ENCODE data around the gene RPS10.
"Not testable (repeated sequence)": the region's sequence is repeated elsewhere in the genome, so short reads cannot be mapped to it uniquely, and the experiment has no call there.

The RPS10 gene

DNA sequence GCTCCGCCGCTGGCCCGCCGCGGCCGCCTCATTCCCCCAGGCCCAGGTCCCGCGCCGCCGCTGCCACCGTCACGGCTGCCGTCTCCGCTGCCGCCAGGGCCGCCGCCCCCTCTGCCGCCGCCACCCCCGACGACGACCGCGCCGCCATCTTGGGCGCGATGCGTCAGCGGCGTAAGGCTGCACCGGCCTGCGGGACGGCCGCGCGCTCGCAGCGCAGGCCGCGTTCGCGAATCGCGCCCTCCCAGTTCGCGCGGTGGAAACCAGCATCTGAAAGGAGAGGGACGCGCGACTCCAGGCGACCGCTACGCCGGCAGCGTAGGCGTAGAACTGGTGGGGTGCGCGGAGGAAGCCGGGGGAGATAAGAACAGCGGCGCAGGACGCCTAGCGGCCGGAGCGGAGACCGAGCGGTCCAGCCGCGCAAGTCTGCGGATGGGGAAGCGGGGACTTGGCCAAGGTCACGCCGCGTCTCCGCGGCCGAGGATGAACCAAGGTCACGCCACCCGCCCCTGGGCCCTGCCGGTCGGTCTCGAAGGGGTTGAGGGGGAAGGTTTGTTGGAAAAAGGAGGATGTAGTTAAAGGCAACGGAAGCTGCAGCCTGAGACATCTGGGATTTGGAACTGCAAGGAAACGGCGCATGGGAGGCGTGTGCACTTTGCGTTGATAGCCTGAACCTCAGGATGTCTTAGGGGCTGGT is 33.2 kb downstream of the RPS10 start, which contains the start of gene NUDT3:
TSS of gene NUDT3 (minus strand) at position 173 of the 694 bp plus-strand sequence. CDS start 307 bp downstream, outside the sequence.
- peak; percentile 94 for DNase-seq (ENCODE audit: low spot score)

DNA sequence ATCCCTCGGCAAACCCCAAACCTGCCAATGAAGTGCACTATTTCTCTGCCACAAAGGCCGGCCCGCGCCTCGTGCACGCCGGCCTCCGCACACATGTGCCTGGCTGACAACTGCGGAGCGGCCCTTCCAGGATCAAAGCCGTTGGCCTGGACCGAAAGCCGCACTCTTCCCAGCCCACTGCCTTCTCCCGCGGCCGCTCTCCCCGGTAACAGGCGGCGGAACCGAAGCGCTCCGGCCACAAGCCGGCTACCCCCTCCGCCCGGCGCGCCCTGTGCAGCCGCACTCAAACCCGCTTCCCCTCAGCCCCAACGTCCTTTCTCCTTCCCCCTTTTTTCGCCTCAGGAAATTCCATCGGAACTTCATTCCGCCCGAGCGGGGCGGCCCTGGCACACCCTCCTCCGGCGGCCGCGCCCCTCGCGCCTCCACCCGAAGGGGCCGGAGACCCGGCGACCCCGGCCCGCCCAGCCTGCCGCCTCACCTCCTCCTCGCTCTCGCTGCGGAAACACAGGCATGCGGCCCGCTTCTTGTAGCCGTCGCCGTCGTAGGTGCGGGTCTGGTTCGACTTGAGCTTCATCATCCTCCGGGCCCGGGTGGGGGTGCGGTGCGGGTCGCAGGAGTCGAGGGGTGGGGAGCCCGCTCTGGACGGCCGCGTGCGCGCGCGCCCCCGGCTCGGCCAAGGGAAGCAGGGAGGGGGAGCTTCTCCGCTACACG is 33.9 kb downstream of the RPS10 start:
- peak; percentile 42 for DNase-seq (ENCODE audit: low spot score)

DNA sequence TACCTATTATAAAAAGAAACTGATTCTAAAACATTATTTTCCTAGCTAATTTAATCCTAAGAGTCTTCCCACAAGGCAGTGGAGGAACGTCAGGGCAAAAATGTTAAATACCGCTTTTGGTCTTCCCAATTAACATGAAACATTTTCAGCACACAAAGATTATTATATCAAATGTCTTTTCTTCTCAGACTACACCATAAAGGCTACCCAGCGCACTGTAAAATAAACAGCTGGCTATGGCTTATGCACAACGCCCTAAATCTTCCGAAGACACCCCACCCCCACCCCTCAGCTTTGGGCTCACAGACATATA is 34.4 kb downstream of the RPS10 start:
- DNase-seq (ENCODE audit: low spot score), result peak; percentile 33

DNA sequence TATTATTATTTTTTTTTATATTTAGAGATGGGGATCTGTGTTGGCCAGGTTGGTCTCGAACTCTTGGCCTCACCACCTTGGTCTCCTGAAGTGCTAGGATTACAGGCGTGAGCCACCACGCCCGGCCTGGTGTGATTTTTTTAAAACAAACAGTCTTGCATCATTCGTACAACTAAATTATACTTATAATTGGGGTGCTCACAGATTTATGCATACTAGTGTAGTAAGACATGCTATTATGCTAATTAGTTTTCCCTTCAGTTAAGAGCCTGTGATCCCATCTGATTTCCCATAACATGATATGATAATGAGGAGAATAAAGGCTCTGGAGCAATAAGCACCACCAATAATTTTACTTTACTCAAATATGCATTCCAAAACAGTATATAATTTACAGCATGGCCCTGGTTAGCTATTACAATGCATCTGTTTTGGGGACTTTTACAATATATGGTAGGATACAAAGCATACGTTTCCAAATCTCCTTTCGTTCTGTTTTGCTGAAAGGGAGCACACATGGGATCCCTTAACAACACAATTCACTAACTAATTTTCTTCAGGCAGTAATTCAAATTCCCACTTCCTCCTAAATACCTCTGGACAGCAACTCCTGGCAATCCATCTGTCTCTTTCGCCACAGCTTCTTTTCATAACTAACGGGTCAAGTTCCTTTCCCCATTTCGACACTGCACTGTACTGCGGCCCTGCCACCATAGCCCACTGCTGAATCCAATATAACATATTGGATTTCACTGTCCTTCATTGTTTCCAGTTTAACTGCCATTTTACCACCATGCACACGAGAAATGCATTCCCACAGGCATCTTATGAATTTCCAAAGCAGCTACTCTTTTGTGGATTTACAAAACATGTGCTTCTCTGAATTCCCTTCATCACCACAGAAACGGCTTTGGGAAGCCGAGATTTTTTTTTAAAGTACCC is 35.1 kb downstream of the RPS10 start:
- DNase-seq (ENCODE audit: low spot score), result peak; percentile 33

DNA sequence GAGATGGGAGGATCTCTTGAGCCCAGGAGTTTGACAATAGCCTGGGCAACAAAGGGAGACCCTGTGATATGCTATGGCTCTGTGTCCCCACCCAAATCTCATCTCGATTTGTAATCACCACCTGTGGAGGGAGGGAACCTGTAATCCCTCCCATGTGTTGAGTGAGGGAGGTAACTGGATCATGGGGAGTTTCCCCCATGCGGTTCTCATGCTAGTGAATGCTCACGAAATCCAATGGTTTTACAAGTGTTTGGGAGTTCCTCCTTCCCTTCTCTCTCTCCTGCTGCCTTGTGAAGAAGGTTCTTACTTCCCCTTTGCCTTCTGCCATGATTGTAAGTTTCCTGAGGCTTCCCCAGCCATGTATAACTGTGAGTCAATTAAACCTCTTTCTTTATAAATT is 36.8 kb downstream of the RPS10 start:
- no peak for DNase-seq (ENCODE audit: low spot score)

DNA sequence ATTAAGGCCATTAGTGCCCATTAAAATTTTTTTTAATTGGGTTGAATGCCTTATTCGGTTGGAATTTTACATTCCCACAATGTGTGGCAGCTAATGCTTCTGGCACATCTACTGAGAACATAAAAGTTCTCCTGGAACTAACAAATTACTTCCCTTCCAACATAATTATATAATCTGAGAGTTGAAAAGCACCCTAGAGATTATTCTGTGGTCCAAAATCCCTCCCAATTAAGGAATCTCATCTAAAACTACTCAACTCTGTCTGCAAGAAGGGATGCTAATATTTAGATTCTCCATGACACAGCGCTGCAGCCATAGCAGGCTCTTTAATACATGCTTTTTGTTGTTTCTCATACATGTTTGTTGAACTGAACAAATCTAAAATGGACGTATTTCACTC is 37.4 kb downstream of the RPS10 start:
- DNase-seq (ENCODE audit: low spot score), result no peak

DNA sequence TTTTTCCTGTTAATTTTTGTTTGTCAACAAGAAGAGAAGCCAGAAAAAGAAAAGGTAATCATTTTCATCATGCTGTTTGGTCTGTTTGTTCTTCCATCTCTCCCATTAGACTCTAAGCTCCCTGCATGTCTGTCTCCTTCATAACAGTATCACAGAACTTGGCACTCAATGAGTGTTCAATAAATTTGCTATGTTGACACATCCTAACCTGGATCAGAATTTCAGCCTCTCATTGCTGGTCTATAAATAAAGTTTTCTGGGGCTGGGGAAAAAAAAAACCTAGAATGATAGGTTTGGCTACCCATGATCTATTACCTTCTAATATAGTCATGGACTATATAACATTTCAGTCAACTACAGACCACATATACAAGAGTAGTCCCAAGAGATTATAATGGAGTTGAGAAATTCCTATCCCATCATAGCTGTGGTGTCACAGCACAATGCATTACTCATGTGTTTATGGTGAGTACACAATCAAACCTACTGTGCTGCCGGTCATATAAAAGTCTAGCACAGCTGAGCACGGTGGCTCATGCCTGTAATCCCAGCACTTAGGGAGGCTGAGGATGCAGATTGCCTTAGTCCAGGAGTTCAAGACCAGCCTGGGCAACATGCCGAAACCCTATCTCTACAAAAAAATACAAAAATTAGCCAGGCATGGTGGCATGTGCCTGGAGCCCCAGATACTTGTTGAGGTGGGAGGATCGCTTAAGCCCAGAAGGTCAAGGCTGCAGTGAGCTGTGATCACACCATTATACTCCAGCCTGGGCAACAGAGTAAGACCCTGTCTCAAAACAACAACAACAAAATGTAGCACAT is 39.3 kb downstream of the RPS10 start:
- peak; percentile 56 for DNase-seq (ENCODE audit: low spot score)

DNA sequence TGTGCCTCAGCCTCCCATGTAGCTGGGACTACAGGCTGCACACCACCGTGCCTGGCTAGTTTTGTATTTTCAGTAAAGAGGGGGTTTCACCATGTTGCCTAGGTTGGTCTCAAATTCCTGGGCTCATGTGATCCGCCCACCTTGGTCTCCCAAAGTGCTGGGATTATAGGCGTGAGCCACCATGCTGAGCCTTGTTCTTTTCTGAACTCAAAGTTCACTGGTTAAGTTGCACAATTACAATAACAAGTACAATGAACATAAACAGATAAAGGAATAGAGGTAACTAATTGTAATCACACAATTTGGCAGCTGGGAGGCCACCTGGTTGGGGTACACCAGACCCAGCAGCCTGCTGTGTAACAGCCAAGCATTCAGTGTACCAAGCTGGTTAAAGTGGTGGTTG is 40.1 kb downstream of the RPS10 start:
- DNase-seq (ENCODE audit: low spot score), result no peak

DNA sequence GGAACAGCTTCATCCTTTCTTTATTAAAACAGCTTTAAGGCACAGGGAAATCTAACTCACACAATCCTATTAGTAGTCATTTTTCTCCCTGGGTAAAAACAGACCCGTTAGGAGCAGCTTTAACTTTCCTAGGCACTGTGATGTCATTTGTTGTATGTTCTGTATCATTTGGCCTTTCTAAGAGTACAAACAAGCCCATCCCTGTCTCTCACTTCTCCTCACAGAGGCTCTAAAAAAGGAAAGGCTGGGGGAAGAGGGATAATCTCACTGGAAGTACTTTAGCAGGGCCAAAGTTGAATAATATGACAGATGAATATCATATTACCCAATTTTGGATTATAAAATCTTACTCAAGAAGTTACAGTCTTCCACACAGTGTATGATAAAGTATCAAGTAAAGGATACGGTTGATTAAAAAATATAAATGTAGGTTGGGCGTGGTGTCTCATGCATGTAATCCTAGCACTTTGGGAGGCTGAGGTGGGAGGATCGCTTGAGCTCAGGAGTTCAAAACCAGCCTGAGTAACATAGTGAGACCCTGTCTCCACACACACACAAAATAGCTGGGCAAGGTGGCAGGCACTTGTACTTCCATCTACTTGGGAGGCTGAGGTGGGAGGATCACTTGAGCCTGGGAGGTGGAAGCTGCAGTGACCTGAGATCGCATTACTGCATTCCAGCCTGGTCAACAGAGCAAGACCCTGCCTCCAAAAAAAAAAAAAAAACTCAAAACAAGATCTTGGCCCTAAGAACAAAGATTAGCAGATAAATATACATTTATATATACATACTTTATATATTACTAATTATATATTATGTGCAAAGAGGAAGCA is 41.3 kb downstream of the RPS10 start:
- no peak for DNase-seq (ENCODE audit: low spot score)

DNA sequence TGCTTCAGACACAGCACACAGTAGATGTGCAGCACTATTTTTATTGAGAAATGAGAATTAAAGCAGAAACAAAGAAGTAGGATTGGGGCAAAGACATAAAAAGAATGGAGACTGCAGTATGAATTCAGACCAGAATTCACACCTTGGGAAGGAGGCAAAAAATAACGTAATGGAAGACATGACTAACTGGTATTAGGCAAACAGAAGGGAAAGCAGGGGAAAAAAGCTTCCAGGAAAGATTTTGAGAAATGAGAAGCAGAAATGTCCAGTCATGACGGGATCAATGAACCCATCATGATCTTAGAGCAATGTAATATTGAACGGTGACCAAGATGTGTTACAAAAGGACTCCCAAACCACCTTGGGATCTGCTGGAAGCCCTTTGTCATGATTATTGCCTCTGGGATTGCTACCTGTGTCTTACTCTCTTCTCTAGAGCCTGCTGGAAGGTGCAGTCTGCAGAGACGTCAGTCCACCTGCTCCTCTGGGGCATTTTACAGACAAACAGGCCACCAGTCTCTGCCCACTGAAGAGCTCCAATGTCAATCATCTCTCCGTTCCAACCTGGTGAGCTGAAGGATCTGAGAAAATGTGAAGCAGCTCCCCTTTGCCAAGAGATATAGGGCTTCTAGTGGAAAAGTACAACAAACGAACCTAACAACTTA is 42.1 kb downstream of the RPS10 start:
- no peak for DNase-seq (ENCODE audit: low spot score)

DNA sequence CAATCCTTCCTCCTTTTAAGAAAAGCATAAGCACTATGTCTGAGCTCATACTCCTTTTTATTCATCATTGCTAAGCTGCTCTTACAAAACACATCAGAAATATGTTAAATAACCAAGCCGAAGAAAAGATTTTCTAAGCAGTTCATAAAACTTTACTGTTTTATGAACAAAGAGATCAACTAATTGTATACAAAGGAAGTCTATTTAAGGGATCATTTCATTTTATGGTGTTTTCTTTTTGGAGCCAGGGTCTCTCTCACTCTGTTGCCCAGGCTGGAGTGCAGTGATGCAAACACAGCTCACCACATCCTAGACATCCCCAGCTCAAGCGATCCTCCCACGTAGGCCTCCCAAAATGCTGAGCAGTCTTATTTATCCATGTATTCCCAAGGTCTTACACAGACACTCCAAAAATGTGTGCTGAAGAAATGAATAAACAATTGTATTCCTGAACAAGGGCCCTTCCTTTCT is 42.7 kb downstream of the RPS10 start:
- no peak for DNase-seq (ENCODE audit: low spot score)

DNA sequence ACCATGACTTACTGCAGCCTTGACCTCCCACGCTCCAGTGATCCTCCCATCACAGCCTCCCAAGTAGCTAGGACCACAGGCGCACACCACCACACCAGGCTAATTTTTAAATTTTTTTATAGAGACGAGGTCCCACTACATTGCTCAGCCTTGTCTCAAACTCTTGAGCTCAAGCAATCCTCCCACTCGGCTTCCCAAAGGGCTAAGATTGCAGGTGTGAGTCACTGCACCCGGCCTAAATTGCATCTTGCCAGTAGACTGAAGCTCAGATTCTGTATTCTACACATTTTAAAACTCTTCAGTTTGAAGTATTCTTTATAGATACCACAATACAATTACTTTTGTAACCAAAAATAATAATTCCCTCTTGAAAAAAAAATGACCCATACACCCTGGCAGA is 44.8 kb downstream of the RPS10 start:
- DNase-seq (ENCODE audit: low spot score), result no peak

DNA sequence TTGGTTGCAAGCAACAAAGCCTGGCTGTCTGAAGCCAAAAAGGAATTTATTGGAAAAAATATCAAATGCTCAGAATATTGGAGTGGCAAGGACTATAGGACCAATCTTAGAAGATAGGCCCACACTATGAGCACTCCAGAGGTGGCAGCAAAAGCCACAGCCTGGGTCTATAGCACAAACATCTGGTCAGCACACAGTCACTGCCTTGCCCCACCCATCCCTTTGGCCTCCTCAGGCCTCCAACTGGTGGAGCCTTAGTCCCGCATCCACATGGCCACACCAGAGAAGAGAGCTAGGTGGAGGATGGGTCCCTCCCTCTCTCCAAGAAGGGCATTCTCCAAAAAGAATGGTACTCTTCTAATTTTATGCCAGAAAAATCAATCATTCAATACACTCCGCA is 47.4 kb downstream of the RPS10 start:
- DNase-seq (ENCODE audit: low spot score), result no peak

DNA sequence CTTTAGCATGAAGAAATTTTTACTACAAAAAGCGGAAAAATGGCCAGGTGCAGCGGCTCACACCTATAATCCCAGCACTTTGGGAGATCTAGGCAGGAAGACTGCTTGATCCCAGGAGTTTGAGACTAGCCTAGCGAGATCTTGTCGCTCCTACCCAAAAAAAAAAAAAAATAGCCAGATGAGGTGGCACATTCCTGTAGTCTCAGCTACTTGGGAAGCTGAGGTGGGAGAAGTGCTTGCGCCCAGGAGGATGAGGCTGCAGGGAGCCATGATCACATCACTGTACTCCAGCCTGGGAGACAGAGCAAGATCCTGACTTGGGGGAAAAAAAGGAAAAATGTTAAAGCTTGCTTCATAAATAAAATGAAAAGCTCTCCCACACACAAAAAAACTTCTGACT is 47.9 kb downstream of the RPS10 start:
- DNase-seq (ENCODE audit: low spot score), result no peak

DNA sequence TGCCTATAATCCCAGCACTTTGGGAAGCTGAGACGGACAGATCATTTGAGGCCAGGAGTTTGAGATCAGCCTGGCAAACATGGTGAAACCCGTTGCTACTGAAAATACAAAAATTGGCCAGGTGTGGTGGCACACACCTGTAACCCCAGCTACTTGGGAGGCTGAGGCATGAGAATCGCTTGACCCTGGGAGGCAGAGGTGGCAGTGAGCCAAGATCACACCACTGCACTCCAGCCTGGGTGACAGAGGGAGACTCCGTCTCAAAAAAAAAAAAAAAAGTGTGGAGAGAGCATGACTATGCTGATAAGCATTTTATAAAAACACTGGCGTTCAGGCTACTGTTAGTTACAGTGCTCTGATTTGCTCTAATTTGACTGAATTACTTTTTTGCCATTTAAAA is 48.3 kb downstream of the RPS10 start:
- not testable (repeated sequence) for DNase-seq (ENCODE audit: low spot score)

DNA sequence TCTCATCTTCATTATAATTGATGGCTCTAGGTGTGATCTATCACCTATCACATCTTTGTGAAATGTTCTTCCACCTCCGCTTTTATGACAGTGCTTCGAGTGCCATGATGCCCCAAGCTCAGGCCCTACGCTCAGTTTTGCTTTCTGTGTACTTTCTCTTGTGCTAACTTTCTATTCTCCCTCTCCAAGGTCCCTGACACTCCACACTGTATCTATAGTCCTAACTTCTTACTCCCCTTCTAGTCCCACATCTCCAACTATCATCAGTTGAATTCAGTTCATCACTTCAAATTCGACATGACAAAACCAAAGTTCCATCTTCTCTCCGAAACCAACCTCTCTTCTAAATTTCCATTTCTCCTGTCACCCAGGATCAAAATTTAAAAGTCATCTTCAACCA is 50.0 kb downstream of the RPS10 start:
- no peak for DNase-seq (ENCODE audit: low spot score)

DNA sequence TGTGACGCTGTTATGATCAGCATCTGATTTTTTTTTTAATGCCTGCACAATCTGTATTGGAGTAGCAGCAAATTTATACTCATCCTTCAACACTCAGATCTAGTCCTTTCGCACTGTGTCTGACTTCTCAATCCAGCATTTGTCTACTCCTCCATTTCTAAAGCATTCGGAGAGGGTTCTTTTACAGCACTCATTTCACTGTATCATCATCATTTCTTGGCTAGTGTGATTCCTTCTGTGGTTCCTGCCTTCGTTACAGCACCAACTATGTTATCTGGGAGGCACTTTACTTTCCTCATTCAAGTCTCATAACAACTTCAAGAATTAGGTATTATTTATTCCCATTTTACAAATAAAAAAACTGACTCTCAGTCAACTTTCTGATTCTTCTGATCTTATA is 51.4 kb downstream of the RPS10 start:
- DNase-seq (ENCODE audit: low spot score), result no peak

DNA sequence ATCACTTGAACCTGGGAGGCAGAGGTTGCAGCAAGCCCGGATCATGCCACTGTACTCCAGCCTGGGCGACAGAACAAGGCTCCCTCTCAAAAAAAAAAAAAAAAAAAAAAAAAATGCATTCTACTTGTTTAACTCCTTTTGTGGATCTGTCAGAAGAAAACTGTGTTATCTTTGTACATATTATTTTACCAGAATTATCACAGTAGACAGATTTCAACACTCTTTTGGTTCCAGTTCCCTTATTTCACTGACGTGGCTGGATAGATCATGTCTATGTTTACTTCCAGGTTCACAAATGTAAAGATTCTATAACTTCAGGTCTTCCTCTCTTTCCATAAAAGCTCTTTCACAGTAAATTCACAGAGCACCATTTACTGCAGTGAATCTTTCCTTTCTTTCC is 51.8 kb downstream of the RPS10 start:
- DNase-seq (ENCODE audit: low spot score), result no peak

DNA sequence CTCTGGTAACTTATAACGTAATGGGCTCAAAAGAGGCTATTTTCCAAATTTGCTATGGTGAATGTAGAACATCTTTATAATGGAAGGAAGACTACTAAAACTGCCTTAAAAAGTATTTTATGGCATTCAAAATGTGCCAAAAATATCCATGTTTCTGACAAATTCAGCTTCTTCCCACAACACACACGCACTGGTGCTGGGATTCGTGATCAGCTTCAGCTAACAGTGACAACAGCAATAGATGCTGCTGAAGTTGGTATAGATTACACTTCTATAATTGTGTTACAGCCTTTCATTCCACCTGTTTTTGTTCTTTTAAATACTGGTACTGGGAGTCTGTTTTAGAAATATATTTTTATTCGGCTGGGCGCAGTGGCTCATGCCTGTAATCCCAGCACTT is 52.4 kb downstream of the RPS10 start:
- DNase-seq (ENCODE audit: low spot score), result no peak

DNA sequence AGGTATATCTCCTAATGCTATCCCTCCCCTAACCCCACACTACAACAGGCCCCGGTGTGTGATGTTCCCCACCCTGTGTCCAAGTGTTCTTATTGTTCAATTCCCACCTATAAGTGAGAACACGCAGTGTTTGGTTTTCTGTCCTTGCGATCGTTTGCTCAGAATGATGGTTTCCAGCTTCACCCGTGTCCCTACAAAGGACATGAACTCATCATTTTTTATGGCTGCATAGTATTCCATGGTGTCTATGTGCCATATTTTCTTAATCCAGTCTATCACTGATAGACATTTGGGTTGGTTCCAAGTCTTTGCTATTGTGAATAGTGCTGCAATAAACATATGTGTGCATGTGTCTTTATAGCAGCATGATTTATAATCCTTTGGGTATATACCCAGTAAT is 54.0 kb downstream of the RPS10 start:
- not testable (repeated sequence) for DNase-seq (ENCODE audit: low spot score)
